Breast epithelium (tissue), 3 donors: ENCODE measurements around the gene LZIC.

Source experiments
- POLR2A ChIP-seq: fragments of 450-650 bp; IDR thresholded peaks from one replicate; pipeline ENCODE4 v1.6.1; 2016; ENCODE audit warnings: antibody characterized with exemption, mild to moderate bottlenecking, moderate library complexity
- TF ChIP-seq, protein P1 (sequence below), 3 donors: fragments of 450-650 bp; IDR thresholded peaks; one replicate each; pipeline ENCODE4 v1.5.1; 2016 to 2017; ENCODE audit warnings: antibody characterized with exemption in 3 of 3, mild to moderate bottlenecking in 3 of 3, moderate library complexity in 3 of 3

DNA sequence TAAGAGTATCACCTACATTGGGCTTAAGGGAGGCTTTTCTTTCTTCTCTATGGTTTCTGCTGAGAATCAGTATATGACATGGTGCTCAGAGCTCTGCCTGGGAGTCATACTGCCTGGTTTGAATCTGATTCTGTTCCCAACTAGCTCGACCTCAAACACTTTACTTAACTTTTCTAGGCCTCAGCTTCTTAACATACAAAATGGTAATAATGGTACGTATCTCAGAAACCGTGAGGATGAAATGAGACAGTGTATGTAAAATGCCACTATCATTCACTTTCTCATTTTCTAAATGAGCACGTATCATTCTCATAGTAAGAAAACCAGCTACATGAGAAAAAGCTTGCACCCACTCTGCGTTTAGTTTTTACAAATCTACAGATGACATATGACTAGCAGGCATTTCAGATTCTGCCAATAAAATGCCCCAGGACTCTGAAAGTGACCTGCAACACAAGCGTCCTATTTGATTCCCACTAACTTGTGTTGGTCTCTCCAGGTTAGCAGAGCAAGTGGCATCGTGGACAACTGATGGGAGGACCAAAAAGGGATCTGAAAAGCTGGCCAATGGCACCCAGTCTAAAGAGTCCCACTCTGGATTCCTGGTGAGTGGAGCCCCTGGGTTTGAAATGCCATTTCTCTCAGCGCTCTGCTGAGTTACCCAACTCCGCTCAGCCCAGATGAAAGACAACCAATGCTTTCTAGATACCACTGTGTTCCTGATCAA is 39.2 kb downstream of the LZIC start:
- TF ChIP-seq, protein P1, sequence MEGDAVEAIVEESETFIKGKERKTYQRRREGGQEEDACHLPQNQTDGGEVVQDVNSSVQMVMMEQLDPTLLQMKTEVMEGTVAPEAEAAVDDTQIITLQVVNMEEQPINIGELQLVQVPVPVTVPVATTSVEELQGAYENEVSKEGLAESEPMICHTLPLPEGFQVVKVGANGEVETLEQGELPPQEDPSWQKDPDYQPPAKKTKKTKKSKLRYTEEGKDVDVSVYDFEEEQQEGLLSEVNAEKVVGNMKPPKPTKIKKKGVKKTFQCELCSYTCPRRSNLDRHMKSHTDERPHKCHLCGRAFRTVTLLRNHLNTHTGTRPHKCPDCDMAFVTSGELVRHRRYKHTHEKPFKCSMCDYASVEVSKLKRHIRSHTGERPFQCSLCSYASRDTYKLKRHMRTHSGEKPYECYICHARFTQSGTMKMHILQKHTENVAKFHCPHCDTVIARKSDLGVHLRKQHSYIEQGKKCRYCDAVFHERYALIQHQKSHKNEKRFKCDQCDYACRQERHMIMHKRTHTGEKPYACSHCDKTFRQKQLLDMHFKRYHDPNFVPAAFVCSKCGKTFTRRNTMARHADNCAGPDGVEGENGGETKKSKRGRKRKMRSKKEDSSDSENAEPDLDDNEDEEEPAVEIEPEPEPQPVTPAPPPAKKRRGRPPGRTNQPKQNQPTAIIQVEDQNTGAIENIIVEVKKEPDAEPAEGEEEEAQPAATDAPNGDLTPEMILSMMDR (IDR thresholded peaks at IDR 0.05), result no peak
- no peak for TF ChIP-seq POLR2A
